HG02852 (cell line): ENCODE data around the gene LDLRAD4.

Experiments
- ATAC-seq: cut with Tn5 transposase; IDR thresholded peaks from one replicate; pipeline ENCODE4 v1.9.1; 2021; ENCODE audit warnings: mild to moderate bottlenecking, moderate library complexity; ENCODE audit not compliant: unreplicated experiment

The LDLRAD4 gene

GRCh38 chr18:13454363-13455150, 236.0 kb downstream of the LDLRAD4 start:
- no peak for ATAC-seq

GRCh38 chr18:13455471-13455870, 236.9 kb downstream of the LDLRAD4 start:
- no peak for ATAC-seq

- peak; percentile 74 for ATAC-seq
Observed at GRCh38 chr18:13455960-13456481, 237.5 kb downstream of the LDLRAD4 start.

- ATAC-seq, result no peak
Observed at GRCh38 chr18:13456736-13457271, 238.2 kb downstream of the LDLRAD4 start.

- no peak for ATAC-seq
Observed at GRCh38 chr18:13457327-13457726, 238.8 kb downstream of the LDLRAD4 start.

GRCh38 chr18:13460946-13461345, 242.4 kb downstream of the LDLRAD4 start:
- no peak for ATAC-seq

GRCh38 chr18:13461469-13461868, 242.9 kb downstream of the LDLRAD4 start:
- ATAC-seq, result no peak

- no peak for ATAC-seq
Observed at GRCh38 chr18:13461936-13462335, 243.4 kb downstream of the LDLRAD4 start.

GRCh38 chr18:13462686-13463085, 244.1 kb downstream of the LDLRAD4 start:
- no peak for ATAC-seq

- no peak for ATAC-seq
Observed at GRCh38 chr18:13463526-13464210, 245.1 kb downstream of the LDLRAD4 start.

GRCh38 chr18:13464432-13465123, 246.0 kb downstream of the LDLRAD4 start:
- peak; percentile 92 for ATAC-seq

GRCh38 chr18:13465124-13465446, 246.5 kb downstream of the LDLRAD4 start:
- ATAC-seq, result peak; percentile 36

- peak; percentile 9 for ATAC-seq
Observed at GRCh38 chr18:13465476-13465875, 246.9 kb downstream of the LDLRAD4 start.

GRCh38 chr18:13470516-13471197, 252.1 kb downstream of the LDLRAD4 start:
- ATAC-seq, result no peak

- ATAC-seq, result no peak
Observed at GRCh38 chr18:13471198-13471845, 252.8 kb downstream of the LDLRAD4 start.

- ATAC-seq, result no peak
Observed at GRCh38 chr18:13471971-13472628, 253.5 kb downstream of the LDLRAD4 start.

GRCh38 chr18:13473751-13474150, 255.2 kb downstream of the LDLRAD4 start:
- no peak for ATAC-seq

- ATAC-seq, result no peak
Observed at GRCh38 chr18:13474336-13474735, 255.8 kb downstream of the LDLRAD4 start.

- ATAC-seq, result no peak
Observed at GRCh38 chr18:13474907-13475545, 256.5 kb downstream of the LDLRAD4 start.
